Measurements from ENCODE around the gene SLC25A20. TPM values are rescaled to one million over a fixed set of nuclear protein-coding genes. Genes with fewer than 3 reads are reported as not detected.

Gene SLC25A20
- total RNA-seq = 17.1 and 18.6 TPM in 2 replicates

GRCh38 chr3:48898383-48899234, at the start of gene SLC25A20:
TSS of gene SLC25A20 (minus strand) at chr3:48898882. CDS start at chr3:48898794, 88 bp downstream.

GRCh38 chr3:48918388-48919214, 19.9 kb upstream of the SLC25A20 start, which contains the start of gene ARIH2:
TSS of gene ARIH2 (plus strand) at chr3:48918842. CDS start at chr3:48927559, 8,717 bp downstream.

GRCh38 chr3:48847504-48848423, 50.9 kb downstream of the SLC25A20 start, which contains the start of gene PRKAR2A:
TSS of gene PRKAR2A (minus strand) at chr3:48847874. CDS start at chr3:48847596, 278 bp downstream.

Other genes starting within 250 kb of the SLC25A20 start
- 1.1 and 2.4 TPM in 2 replicates for gene CELSR3, start 236.0 kb downstream of the SLC25A20 start, total RNA-seq
- 21.9 and 23.8 TPM in 2 replicates for gene NCKIPSD, start 213.0 kb downstream of the SLC25A20 start, total RNA-seq
- gene IP6K2, start 181.7 kb downstream of the SLC25A20 start, total RNA-seq = 38.7 and 39.9 TPM in 2 replicates
- 35.5 and 73.4 TPM in 2 replicates for gene PRKAR2A, start 51.0 kb downstream of the SLC25A20 start, total RNA-seq
- gene ARIH2, start 20.0 kb upstream of the SLC25A20 start, total RNA-seq = 91.7 and 92.5 TPM in 2 replicates
- gene P4HTM, start 91.4 kb upstream of the SLC25A20 start, total RNA-seq = 24.5 and 25.9 TPM in 2 replicates
- gene WDR6, start 108.5 kb upstream of the SLC25A20 start, total RNA-seq = 89.9 and 94.8 TPM in 2 replicates
- gene DALRD3, start 119.7 kb upstream of the SLC25A20 start, total RNA-seq = 54.1 and 59.1 TPM in 2 replicates
- gene NDUFAF3, start 123.2 kb upstream of the SLC25A20 start, total RNA-seq = 39.4 and 56.9 TPM in 2 replicates
- 196 and 272 TPM in 2 replicates for gene IMPDH2, start 130.5 kb upstream of the SLC25A20 start, total RNA-seq
- gene QRICH1, start 195.2 kb upstream of the SLC25A20 start, total RNA-seq = 139 and 158 TPM in 2 replicates
- 408 and 447 TPM in 2 replicates for gene QARS1, start 205.9 kb upstream of the SLC25A20 start, total RNA-seq
- gene USP19, start 221.9 kb upstream of the SLC25A20 start, total RNA-seq = 44.8 and 56.7 TPM in 2 replicates
- 303 and 395 TPM in 2 replicates for gene LAMB2, start 234.2 kb upstream of the SLC25A20 start, total RNA-seq

Data from placental pericyte (primary cell).